Muscle layer of colon (tissue), 2 donors: ENCODE results near the gene COL8A1.
"Not testable (repeated sequence)": the region's sequence is repeated elsewhere in the genome, so short reads cannot be mapped to it uniquely, and the experiment has no call there.

ENCODE experiments used
- H3K27ac ChIP-seq: one replicate; pipeline ENCODE4 v1.7.0; 2013; ENCODE audit warnings: low read depth, mild to moderate bottlenecking, low read length, moderate library complexity
- H3K27me3 ChIP-seq, 2 donors: one replicate each; pipeline ENCODE4 v1.7.0; 2013; ENCODE audit warnings: low read length in 2 of 2, mild to moderate bottlenecking in 2 of 2; ENCODE audit not compliant: insufficient read depth in 2 of 2, control insufficient read depth in 1 of 2
- H3K36me3 ChIP-seq: one replicate; pipeline ENCODE4 v1.7.0; 2013; ENCODE audit warnings: mild to moderate bottlenecking, low read length; ENCODE audit not compliant: insufficient read depth
- H3K4me1 ChIP-seq: one replicate; pipeline ENCODE4 v1.7.0; 2013; ENCODE audit warnings: mild to moderate bottlenecking, low read length; ENCODE audit not compliant: insufficient read depth
- H3K4me3 ChIP-seq, 2 donors: one replicate each; pipeline ENCODE4 v1.7.0; 2013; ENCODE audit warnings: low read length in 2 of 2, low read depth in 1 of 2, mild to moderate bottlenecking in 1 of 2, moderate library complexity in 1 of 2
- H3K9ac ChIP-seq: one replicate; pipeline ENCODE4 v1.7.0; 2013; ENCODE audit warnings: low read length
- H3K9me3 ChIP-seq: one replicate; pipeline ENCODE4 v1.7.0; 2013; ENCODE audit warnings: mild to moderate bottlenecking, low read length
- donor health status: abdominal sarcoma.
- donor health status: Adenocarcinoma of cecum.

The COL8A1 gene

DNA sequence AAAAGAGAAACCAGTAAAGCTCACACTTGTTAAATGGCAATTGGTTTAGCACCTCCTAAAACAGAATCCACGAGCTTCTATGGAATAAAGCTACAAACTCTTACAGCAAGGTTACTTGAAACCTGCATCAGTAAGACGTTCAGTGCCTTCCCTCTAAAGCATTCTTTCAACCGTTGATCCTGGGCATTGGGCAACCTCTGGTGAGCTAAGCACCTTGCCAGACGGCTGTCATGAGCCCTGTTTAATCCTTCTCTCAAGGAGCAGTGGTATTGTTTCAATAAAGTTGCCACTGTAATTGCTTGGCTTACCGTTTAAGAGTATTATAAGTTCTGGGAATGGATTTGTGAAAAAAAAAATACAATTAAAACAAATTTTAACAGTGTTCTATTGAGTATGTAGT lies 75.0 kb downstream of the COL8A1 start:
- no peak overlapping the region for H3K27ac ChIP-seq

DNA sequence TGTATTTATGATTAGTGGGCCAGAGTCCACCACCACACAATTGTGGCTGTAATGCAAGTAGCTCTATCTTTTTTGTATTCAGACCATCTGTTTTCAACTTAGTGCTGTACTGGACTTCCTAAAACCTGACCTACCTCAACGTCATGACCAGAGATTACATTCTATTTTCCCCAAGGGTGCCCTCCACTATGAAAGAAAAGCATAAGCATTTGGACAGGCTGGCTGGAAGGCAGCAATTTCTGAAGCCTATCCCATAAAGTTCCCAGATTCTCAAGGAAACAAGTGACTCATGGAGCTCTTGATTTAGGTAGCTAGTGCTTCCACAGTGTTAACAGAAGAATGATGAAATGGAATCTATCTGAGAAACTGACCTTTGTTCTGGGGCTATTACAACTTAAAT lies 75.8 kb downstream of the COL8A1 start:
- Histone ChIP-seq H3K4me1 (no peaks in the 10 kb centered on the region), H3K27ac (no peak overlapping the region), H3K27me3 (no peaks in the 10 kb centered on the region), H3K9me3 (no peaks in the 10 kb centered on the region), H3K36me3 (no peaks in the 10 kb centered on the region), H3K9ac (no peak overlapping the region), H3K4me3 (no peak overlapping the region)

More for the DNA sequence above, 75.0 kb downstream of the COL8A1 start:
- H3K9me3 ChIP-seq, result no peaks in the 10 kb centered on the region
- H3K36me3 ChIP-seq, result no peaks in the 10 kb centered on the region
- no peak overlapping the region for H3K9ac ChIP-seq
- no peak overlapping the region for H3K4me3 ChIP-seq
- no peaks in the 10 kb centered on the region for H3K4me1 ChIP-seq
- no peaks in the 10 kb centered on the region for H3K27me3 ChIP-seq

DNA sequence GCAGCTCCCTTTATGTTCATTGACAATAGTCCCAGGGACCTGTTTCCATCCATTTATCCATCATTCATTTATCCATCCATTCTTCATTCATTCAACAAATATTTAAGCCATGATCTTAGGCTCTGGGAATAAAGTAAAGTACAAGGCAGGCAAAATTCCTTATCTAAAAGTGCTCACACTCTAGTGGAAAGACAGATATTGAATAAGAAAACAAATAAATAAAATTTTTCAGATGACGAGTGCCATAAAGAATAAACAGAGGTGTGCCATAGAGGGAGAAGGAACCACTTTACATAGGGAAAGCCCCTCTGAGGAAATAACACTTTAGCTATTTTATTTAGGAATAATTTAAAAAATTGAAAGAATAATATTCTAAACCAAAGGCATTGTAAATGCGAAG lies 76.2 kb downstream of the COL8A1 start:
- Histone ChIP-seq H3K4me3 (no peak overlapping the region), H3K9ac (no peak overlapping the region), H3K4me1 (no peaks in the 10 kb centered on the region), H3K9me3 (no peaks in the 10 kb centered on the region), H3K36me3 (no peaks in the 10 kb centered on the region), H3K27me3 (no peaks in the 10 kb centered on the region), H3K27ac (no peak overlapping the region)

DNA sequence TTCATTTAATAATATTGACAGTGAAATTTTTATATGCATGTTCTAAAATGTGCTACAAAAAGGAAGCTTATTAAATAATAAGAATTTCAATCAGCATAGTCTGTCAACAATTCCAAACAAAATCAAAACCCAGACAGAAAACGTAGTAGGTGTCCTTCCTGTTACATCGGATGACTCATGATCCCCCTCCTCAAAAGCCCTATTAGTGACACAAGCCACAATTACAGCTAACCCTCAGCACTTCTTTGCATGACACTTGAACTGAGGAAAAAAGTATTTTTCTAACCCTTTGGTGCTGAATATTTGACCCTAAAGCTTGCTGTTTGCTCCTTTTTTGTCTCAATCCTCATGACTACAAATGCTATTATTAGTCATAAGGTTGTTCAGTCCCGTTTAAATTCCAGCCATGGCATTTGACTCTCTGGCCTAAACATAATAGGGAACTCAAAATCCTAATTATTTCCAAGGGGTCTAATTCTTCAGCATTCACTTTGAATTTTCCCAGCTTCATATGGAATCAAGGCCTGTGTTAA lies 78.1 kb downstream of the COL8A1 start:
- Histone ChIP-seq H3K36me3 (no peaks in the 10 kb centered on the region), H3K9ac (no peak overlapping the region), H3K9me3 (no peaks in the 10 kb centered on the region), H3K27ac (no peak overlapping the region), H3K4me1 (no peaks in the 10 kb centered on the region), H3K27me3 (no peaks in the 10 kb centered on the region), H3K4me3 (no peak overlapping the region)

DNA sequence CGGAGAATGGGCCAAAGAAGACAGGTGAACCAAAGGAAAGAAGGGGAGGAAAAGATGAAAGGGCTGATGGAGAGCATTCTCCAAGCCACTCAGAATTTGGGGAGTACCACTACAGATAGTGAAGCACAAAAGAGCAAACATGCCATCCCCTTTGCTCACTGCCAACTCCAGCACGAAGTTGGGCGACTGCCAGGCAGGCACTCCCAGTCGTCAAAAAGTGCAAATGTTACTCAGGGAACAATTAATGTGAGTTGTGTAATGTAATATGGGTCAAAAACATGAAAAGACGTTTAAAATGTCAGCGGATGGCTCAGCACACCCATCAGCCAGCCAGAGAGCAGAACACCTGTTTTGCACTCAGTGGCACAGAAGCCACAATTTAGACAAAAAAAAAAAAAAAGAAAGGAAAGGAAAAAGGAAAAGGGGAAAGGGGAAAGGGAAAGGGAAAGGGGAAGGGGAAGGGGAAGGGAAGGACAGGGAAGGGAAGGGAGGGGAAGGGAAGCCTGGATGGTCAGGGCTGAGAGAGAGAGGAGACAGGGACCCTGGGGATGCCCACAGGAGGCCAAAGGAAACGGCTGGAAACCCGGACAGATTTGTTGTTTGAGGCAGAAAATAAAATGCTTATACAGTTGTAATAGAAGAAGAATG lies 82.7 kb downstream of the COL8A1 start:
- Histone ChIP-seq H3K27me3 (no peaks in the 10 kb centered on the region), H3K27ac (no peak overlapping the region), H3K4me3 (no peak overlapping the region), H3K9me3 (no peaks in the 10 kb centered on the region), H3K4me1 (no peaks in the 10 kb centered on the region), H3K9ac (no peak overlapping the region), H3K36me3 (no peaks in the 10 kb centered on the region)

DNA sequence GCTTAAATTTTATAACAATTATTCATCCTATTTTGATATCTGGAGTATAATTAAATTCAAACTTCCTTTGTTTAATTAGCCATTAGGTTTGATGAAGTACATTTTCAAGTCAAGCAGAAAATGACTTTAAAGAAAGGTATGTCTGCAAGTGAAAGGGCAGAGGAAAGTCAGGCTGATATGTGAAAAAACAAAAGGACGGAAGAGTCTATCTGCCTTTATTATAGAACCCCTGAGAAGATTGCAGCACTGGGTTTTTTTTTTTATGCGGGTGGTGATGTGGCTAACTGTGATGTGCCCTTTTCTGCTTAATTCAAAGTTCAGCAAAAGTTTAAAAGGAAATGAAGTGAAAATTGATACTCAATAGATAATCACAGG lies 83.2 kb downstream of the COL8A1 start:
- Histone ChIP-seq H3K9me3 (no peaks in the 10 kb centered on the region), H3K4me3 (no peak overlapping the region), H3K36me3 (no peaks in the 10 kb centered on the region), H3K27me3 (no peaks in the 10 kb centered on the region), H3K4me1 (no peaks in the 10 kb centered on the region), H3K27ac (no peak overlapping the region), H3K9ac (no peak overlapping the region)

DNA sequence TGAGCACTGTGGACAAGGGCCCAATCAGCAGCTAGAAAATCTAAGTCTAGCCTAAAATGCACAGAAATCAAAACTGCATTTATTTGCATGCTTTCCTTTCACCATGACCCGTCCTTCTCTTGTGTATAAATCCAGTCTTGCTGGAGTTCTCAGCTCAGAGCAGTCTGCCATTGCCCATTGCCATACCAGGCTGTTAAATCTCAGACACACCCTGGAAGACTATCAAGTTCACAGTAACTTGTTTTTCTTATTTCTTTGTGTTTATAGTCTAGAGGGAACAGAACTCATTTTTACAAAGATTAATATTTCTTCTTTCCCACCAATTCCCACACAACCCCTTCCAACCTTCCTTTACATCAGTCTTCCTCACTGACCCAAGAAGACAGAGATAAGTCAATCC lies 85.9 kb downstream of the COL8A1 start:
- H3K27ac ChIP-seq, result no peak overlapping the region
- no peaks in the 10 kb centered on the region for H3K36me3 ChIP-seq
- H3K9me3 ChIP-seq, result no peaks in the 10 kb centered on the region
- no peaks in the 10 kb centered on the region for H3K27me3 ChIP-seq
- no peaks in the 10 kb centered on the region for H3K4me1 ChIP-seq
- no peak overlapping the region for H3K4me3 ChIP-seq
- H3K9ac ChIP-seq, result no peak overlapping the region

DNA sequence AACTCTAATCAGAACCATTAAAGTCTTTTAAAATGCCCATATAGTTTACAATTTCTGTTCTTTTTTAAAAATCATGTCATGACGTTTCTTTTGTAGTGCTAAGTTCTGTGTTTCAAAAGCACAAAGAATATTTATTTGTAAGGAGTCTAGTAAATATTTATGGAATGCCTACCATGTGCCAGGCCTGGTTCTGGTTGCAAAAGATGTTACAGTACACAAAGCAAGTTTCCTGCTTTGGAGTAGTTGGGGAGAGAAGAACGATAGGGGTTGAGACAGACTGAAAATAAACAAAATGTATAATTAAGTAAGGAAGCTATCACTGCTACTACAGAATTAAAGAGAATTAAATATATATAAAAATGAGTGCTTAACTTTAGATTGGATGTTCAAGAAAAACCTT lies 92.5 kb downstream of the COL8A1 start:
- H3K4me3 ChIP-seq, result no peak overlapping the region
- H3K27me3 ChIP-seq, result no peaks in the 10 kb centered on the region
- no peaks in the 10 kb centered on the region for H3K9me3 ChIP-seq
- no peak overlapping the region for H3K27ac ChIP-seq
- H3K4me1 ChIP-seq, result no peaks in the 10 kb centered on the region
- H3K36me3 ChIP-seq, result no peaks in the 10 kb centered on the region
- H3K9ac ChIP-seq, result no peak overlapping the region

DNA sequence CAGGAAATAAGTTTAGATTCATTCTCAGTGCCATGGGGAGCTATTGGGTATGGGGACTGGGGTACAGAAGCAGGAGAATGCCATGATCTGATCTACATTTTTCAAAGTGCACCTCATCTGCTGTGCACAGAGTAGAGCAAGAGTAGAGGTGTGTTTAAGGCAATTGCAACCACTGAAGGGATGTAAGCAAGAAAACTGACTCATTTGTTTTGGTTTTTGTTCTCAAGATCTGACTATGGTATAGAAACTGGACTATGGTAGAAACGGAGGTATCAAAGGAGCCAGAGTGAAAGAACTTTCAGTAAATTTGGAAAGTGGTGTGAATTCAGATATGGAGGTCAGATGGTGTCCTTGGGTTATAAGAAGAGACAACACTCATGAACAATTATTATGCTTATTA lies 93.1 kb downstream of the COL8A1 start:
- H3K9me3 ChIP-seq, result no peaks in the 10 kb centered on the region
- no peaks in the 10 kb centered on the region for H3K4me1 ChIP-seq
- no peak overlapping the region for H3K27ac ChIP-seq
- no peaks in the 10 kb centered on the region for H3K27me3 ChIP-seq
- no peak overlapping the region for H3K9ac ChIP-seq
- H3K4me3 ChIP-seq, result no peak overlapping the region
- no peaks in the 10 kb centered on the region for H3K36me3 ChIP-seq

DNA sequence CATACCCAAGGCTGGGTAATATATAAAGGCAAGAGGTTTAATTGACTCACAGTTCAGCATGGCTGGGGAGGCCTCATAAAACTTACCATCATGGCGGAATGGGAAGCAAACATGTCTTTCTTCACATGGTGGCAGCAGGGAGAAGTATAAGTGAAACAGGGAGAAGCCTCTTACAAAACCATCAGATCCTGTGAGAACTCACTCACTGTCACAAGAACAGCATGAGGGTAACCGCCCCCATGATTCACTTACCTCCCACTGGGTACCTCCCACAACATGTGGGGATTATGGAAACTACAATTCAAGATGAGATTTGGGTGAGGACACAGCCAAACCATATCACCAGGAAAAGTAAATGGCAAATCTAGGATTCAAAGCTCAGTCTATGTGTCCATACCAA lies 102.0 kb downstream of the COL8A1 start:
- not testable (repeated sequence) for H3K27me3 ChIP-seq, H3K4me1 ChIP-seq, H3K4me3 ChIP-seq, H3K36me3 ChIP-seq, H3K27ac ChIP-seq, H3K9me3 ChIP-seq, H3K9ac ChIP-seq

DNA sequence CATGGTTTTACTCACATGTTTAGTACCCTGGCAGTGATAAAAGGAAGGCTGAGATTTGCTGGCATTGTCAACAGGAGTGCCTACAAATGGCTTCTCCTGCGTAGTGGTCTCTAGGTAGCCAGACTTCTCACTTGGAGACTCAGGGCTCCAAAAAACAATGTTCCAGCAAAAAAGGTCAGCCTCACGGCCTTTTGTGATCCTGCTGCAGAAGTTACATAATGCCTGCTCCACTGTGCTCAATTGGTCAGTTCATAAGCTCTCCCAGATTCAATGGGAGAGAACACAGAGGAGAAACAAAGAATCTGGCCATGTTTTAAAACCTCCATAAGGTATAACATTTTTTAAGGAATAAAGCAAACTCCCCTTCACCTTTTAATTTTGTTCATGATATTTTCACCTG lies 103.2 kb downstream of the COL8A1 start:
- no peak overlapping the region for H3K27ac ChIP-seq
- H3K4me3 ChIP-seq, result no peak overlapping the region
- no peaks in the 10 kb centered on the region for H3K27me3 ChIP-seq
- no peak overlapping the region for H3K9ac ChIP-seq
- no peaks in the 10 kb centered on the region for H3K4me1 ChIP-seq
- no peaks in the 10 kb centered on the region for H3K36me3 ChIP-seq
- H3K9me3 ChIP-seq, result no peaks in the 10 kb centered on the region

DNA sequence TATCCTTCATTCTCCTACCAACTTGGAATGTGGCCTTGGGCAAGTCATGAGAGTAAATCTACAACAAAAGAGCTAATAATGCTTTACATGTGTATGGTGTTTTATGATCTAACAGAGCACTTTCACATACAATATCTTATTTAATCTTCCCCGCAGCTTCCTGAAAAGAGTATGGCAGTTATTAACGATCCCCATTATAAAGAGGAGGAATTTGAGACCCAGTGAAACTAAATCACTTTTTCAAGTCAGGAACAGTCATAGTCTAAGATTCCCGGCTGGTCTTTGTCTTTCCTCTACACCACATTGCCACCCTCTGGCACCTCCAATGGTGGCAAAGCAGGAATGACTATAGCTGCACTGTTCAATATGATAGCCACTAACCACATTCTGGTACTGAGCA lies 109.5 kb downstream of the COL8A1 start:
- H3K4me1 ChIP-seq, result no peaks in the 10 kb centered on the region
- H3K27ac ChIP-seq, result no peak overlapping the region
- H3K4me3 ChIP-seq, result no peak overlapping the region
- H3K27me3 ChIP-seq, result no peaks in the 10 kb centered on the region
- H3K36me3 ChIP-seq, result no peaks in the 10 kb centered on the region
- no peaks in the 10 kb centered on the region for H3K9me3 ChIP-seq
- no peak overlapping the region for H3K9ac ChIP-seq
